PC-9 (cell line): ENCODE data around the gene OTUD4. TPM values are rescaled to one million over a fixed set of nuclear protein-coding genes. Genes with fewer than 3 reads are reported as not detected.
A peak's percentile ranks its signal among the peaks of the same experiment; 100 is the strongest.

ENCODE experiments used
- BruUV-seq: library from RNA; stranded (reverse); fragments of 400-500 nt; replicated peaks from 2 replicates; lab custom pipeline; 2021; lab: Mats Ljungman, UMichigan
- CTCF ChIA-PET: fragments of 300-600 bp; sonication (Branson Sonifier 250); formaldehyde crosslinking; loops from one replicate; lab custom pipeline; 2022; ENCODE audit warnings: antibody characterized with exemption; lab: Charles Lee
- POLR2A ChIA-PET: fragments of 300-600 bp; sonication (Branson Sonifier 250); formaldehyde crosslinking; loops from one replicate; lab custom pipeline; 2022; ENCODE audit warnings: antibody characterized with exemption; ENCODE audit not compliant: unreplicated experiment; lab: Charles Lee
- DNase-seq, 2 experiments: peaks; one replicate each; pipeline versions ENCODE4 v3.0.0 to v3.0.0-alpha.2; 2015 to 2022; ENCODE audit warnings: mixed read lengths in 1 of 2
- H2AFZ ChIP-seq: fragments of 200-600 bp; sonication (generic); 2 replicates; pipeline ENCODE4 v1.8.1; 2017; ENCODE audit warnings: antibody characterized with exemption
- H3F3A ChIP-seq: fragments of 200-600 bp; sonication (generic); 2 replicates; pipeline ENCODE4 v1.8.1; 2017; ENCODE audit warnings: antibody characterized with exemption, mild to moderate bottlenecking, low read depth; ENCODE audit not compliant: insufficient read depth
- H3K27ac ChIP-seq: fragments of 200-600 bp; sonication (generic); 2 replicates; pipeline ENCODE4 v1.6.1; 2016; ENCODE audit warnings: mixed run types
- H3K27me3 ChIP-seq: fragments of 200-600 bp; sonication (generic); 2 replicates; pipeline ENCODE4 v1.6.1; 2016; ENCODE audit warnings: low read depth, mixed run types; ENCODE audit not compliant: insufficient read depth
- H3K36me3 ChIP-seq: fragments of 200-600 bp; sonication (generic); 2 replicates; pipeline ENCODE4 v1.6.1; 2016; ENCODE audit warnings: low read depth, mixed run types
- H3K4me1 ChIP-seq: fragments of 200-600 bp; sonication (generic); replicated peaks from 2 replicates; pipeline ENCODE4 v1.6.1; 2016; ENCODE audit warnings: mixed run types; ENCODE audit not compliant: insufficient read depth
- H3K4me2 ChIP-seq: fragments of 200-600 bp; sonication (generic); 2 replicates; pipeline ENCODE4 v1.6.1; 2017; ENCODE audit warnings: mixed run types
- H3K4me3 ChIP-seq: fragments of 200-600 bp; sonication (generic); 2 replicates; pipeline ENCODE4 v1.6.1; 2016; ENCODE audit warnings: mixed run types
- H3K79me2 ChIP-seq: fragments of 200-600 bp; sonication (generic); 2 replicates; pipeline ENCODE4 v1.6.1; 2017; ENCODE audit warnings: low read depth, mixed run types
- H3K9me2 ChIP-seq: fragments of 200-600 bp; sonication (generic); 2 replicates; pipeline ENCODE4 v1.8.1; 2017; ENCODE audit warnings: mild to moderate bottlenecking; ENCODE audit not compliant: insufficient read depth
- H3K9me3 ChIP-seq: fragments of 200-600 bp; sonication (generic); 2 replicates; pipeline ENCODE4 v1.8.1; 2016; ENCODE audit warnings: low read depth; ENCODE audit not compliant: insufficient read depth
- H4K20me1 ChIP-seq: fragments of 200-600 bp; sonication (generic); 2 replicates; pipeline ENCODE4 v1.8.1; 2017; ENCODE audit not compliant: insufficient read depth
- EZH2 ChIP-seq: fragments of 200-600 bp; sonication (generic); IDR thresholded peaks from 2 replicates; pipeline ENCODE4 v1.8.0; 2017; ENCODE audit warnings: antibody characterized with exemption, low read depth
- intact Hi-C: fragments of 100-400 bp; cut with micrococcal nuclease; formaldehyde crosslinking; loops from one replicate; pipeline ENCODE4 v1.10.0; 2022; ENCODE audit not compliant: unreplicated experiment
- total RNA-seq: library from RNA; stranded (reverse); gene quantifications from 2 replicates; pipeline ENCODE4 v1.2.3, GENCODE V29; 2021
- TF ChIP-seq, protein P1 (sequence below): fragments of 200-600 bp; sonication (generic); conservative IDR thresholded peaks from 2 replicates; pipeline ENCODE4 v1.6.1; 2017; ENCODE audit warnings: mixed run types, antibody characterized with exemption, mild to moderate bottlenecking, moderate library complexity

Gene OTUD4
- total RNA-seq, 1 experiment from 2014 or later = 43.5 TPM

DNA sequence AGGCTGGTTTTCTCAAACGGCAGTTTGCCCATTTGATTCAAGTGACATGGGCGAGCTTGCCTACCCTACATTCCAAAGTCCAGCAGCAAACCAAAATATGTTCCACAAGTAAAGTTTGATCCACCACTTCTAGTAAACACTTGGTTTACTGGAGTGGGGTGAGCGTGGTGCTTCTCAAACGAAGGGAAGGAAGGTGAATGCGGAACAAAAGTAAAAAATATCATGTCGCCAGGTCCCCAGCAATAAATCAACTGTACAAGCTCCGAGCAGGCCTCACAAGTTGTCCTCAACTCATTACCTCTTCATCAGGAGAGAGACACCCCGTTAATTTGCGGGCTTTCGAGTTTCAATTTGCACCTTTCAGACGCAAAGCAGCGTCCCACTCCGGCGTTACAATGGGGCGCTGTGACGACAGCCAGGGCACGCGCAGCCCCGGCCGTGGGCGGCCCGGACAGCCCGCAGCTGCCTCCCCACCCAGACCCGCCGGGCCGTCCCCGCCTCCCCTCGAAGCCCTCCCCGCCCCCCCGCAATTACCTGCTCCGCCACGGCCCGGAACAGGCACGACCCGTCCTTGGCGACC lies 1.0 kb downstream of the OTUD4 start:
- Histone ChIP-seq H2AFZ (peak overlapping the region; percentile 66; the same call in 1 of the 2 replicates), H3K27ac (peak overlapping the region; percentile 62), H3K4me3 (peak overlapping the region; percentile 95), H3K4me2 (peak overlapping the region; percentile 98), H3F3A (peaks cover 6% of the 10 kb centered on the region; the same call in 1 of the 2 replicates), H3K36me3 (peaks cover 3% of the 10 kb centered on the region; the same call in 1 of the 2 replicates), H3K79me2 (peaks cover 51% of the 10 kb centered on the region), H3K27me3 (no peaks in the 10 kb centered on the region), H4K20me1 (peaks cover 16% of the 10 kb centered on the region), H3K9me2 (no peaks in the 10 kb centered on the region), H3K4me1 (peaks cover 14% of the 10 kb centered on the region), H3K9me3 (no peaks in the 10 kb centered on the region)
- ChIA-PET CTCF (no interaction called here), POLR2A (interaction anchor here (0.5 to 0.7 kb wide), 3 partner anchors 81 to 719 kb away, joined by 3 to 7 read pairs (median 4); partner anchors contain the start of genes ABCE1 and ANAPC10)
- no TSS peak for BruUV-seq
- peak in 1 of 2 experiments; percentile 63 for DNase-seq
- TF ChIP-seq, protein P1, sequence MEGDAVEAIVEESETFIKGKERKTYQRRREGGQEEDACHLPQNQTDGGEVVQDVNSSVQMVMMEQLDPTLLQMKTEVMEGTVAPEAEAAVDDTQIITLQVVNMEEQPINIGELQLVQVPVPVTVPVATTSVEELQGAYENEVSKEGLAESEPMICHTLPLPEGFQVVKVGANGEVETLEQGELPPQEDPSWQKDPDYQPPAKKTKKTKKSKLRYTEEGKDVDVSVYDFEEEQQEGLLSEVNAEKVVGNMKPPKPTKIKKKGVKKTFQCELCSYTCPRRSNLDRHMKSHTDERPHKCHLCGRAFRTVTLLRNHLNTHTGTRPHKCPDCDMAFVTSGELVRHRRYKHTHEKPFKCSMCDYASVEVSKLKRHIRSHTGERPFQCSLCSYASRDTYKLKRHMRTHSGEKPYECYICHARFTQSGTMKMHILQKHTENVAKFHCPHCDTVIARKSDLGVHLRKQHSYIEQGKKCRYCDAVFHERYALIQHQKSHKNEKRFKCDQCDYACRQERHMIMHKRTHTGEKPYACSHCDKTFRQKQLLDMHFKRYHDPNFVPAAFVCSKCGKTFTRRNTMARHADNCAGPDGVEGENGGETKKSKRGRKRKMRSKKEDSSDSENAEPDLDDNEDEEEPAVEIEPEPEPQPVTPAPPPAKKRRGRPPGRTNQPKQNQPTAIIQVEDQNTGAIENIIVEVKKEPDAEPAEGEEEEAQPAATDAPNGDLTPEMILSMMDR = no peak
- TF ChIP-seq EZH2 = no peak
- intact Hi-C loops = loop anchor here (2.0 to 10.0 kb wide), 2 partner anchors 555 to 625 kb away; no protein-coding TSS in a partner anchor

DNA sequence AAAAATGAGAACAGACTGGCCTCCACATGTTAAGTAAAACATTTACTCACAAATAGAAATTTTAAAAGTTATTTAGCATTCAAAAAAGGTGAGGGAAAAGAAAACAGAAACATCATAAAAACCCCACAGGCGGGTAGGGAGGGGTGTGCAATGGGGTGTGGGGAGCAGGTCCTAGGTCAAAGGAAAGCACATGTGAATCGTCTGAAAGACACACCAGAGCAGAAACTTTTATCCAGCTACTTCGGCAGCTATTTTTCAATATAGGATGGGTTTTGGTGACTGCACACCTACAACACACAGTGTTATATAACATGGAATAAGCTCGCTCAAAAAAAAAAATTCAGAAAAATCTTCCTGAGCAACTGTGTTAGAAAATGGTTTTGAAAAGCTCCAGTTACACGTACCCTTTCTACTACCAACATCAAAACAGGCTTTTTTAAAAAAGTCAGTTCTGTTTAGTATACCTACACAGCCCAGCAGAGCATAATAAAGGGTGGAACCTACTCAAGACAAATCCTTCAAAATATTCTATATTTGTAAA lies 1.6 kb downstream of the OTUD4 start:
- Histone ChIP-seq H3K79me2 (peaks cover 57% of the 10 kb centered on the region), H3K36me3 (peaks cover 5% of the 10 kb centered on the region; the same call in 1 of the 2 replicates), H3K4me1 (peaks cover 14% of the 10 kb centered on the region), H3K9me3 (no peaks in the 10 kb centered on the region), H3K9me2 (no peaks in the 10 kb centered on the region), H3K4me3 (peak overlapping the region; percentile 95), H4K20me1 (peaks cover 16% of the 10 kb centered on the region), H3K27ac (peak overlapping the region; percentile 62), H3K4me2 (peak overlapping the region; percentile 98), H2AFZ (peak overlapping the region; percentile 66; the same call in 1 of the 2 replicates), H3K27me3 (no peaks in the 10 kb centered on the region), H3F3A (peaks cover 6% of the 10 kb centered on the region; the same call in 1 of the 2 replicates)
- DNase-seq = no peak
- POLR2A ChIA-PET = interaction anchor here (0.7 kb wide), 2 partner anchors 81 to 718 kb away, joined by 3 to 7 read pairs; partner anchors contain the start of genes ABCE1 and ANAPC10
- TF ChIP-seq EZH2 = no peak
- TF ChIP-seq, protein P1 = no peak
- TSS peak; percentile 32 for BruUV-seq
- intact Hi-C loops = loop anchor here (2.0 to 10.0 kb wide), 2 partner anchors 556 to 626 kb away; no protein-coding TSS in a partner anchor
- CTCF ChIA-PET = no interaction called here

DNA sequence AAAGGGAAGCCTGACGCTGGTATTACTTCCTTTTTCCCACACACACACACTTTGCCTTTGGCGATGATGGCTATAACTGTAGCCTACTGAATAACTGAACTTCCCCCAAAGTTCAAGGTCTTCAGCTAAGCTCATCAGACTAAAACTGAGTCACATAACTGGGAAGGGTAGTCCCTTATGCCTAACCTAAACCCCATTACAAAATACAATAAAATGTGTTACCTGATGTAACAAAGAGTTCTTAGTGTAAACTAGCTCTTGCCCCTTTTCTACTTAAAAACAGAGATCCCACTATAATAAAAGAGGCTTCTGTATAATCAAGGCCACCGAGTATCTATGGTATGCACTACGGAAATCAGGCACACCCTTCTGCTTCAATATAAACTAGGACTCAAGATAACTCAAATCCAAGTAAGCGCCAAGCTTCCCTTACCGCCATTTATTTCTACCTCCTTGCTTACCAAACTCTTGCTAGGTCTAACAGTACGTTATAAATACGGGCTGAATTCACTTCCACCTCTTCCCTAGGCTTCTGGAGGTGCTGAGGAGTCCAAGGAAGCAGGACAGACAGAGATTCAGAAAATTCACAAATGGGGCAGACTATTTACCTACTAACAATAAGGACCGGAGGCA lies 2.4 kb downstream of the OTUD4 start:
- Histone ChIP-seq H3K4me2 (peak overlapping the region; percentile 98), H3K4me3 (peak overlapping the region; percentile 95), H3K4me1 (peaks cover 14% of the 10 kb centered on the region), H3F3A (peaks cover 6% of the 10 kb centered on the region; the same call in 1 of the 2 replicates), H3K79me2 (peaks cover 62% of the 10 kb centered on the region), H3K27me3 (no peaks in the 10 kb centered on the region), H3K9me2 (no peaks in the 10 kb centered on the region), H2AFZ (no peak overlapping the region), H4K20me1 (peaks cover 16% of the 10 kb centered on the region), H3K9me3 (no peaks in the 10 kb centered on the region), H3K36me3 (peaks cover 11% of the 10 kb centered on the region; the same call in 1 of the 2 replicates), H3K27ac (peak overlapping the region; percentile 62)
- intact Hi-C loops = loop anchor here (2.0 to 10.0 kb wide), 2 partner anchors 557 to 627 kb away; no protein-coding TSS in a partner anchor
- DNase-seq = peak in 1 of 2 experiments; percentile 42
- no TSS peak for BruUV-seq
- ChIA-PET CTCF (no interaction called here), POLR2A (interaction anchor here (0.6 kb wide), 1 partner anchor 626 kb away, joined by 4 read pairs; no protein-coding TSS in a partner anchor)
- TF ChIP-seq, protein P1 = no peak
- TF ChIP-seq EZH2 = no peak
